T47D (cell line): Measurements from ENCODE around the gene UNC13C.

ENCODE experiments used
- DNase-seq, 2 experiments: peaks; one replicate each; pipeline versions ENCODE4 v3.0.0 to v3.0.0-alpha.2; 2011 to 2012; ENCODE audit warnings: low read depth in 1 of 2, low spot score in 1 of 2
- JUND ChIP-seq: IDR thresholded peaks from 2 replicates; pipeline ENCODE4 v1.6.1; 2012; ENCODE audit warnings: low read depth
- in situ Hi-C: cut with HindIII; loops from 2 replicates; pipeline ENCODE4 v1.10.0; 2016; ENCODE audit warnings: low sequenced_read_pairs, low pct_unique_long_range_greater_than_20kb

Gene UNC13C

DNA sequence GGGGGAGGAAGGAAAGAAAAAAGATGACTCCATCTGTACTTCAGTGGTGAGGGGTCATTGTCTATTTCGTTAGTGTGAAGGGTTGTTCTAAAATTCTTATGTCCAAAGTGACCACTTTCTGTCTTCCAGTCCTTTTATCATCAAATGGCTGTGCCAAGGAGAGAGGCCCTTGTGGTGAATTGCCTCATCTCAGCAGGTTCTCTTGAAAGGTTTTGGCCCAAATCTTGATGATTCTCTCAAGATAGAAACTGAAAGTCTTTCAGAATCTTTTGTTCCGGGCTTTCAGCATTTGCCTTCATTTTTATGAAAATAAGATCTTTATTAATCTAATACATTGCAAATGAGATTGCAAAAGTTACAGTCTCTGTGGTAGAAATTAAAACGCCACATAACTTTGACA lies 642.7 kb downstream of the UNC13C start:
- DNase-seq = no peak
- no peak for TF ChIP-seq JUND
- in situ Hi-C loops = no loop called here

DNA sequence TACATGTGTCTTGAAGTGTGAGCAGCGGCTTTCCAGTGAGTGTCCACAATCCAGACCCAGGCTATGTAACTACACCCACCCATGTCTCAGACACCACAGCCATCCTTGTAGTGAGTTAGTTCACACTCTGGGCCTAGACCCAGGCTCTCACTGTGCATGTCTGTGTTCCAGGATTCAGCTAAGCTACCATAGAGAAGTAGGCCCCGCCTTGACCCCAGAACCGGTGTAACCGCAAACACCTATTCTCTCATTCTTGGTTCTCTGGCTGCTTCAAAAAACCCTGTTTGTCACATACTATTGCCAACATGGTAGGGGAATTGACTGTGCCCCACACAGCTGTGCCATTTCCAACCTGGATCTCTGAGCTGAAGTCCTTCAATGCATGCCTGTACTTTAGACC lies 657.9 kb downstream of the UNC13C start:
- TF ChIP-seq JUND = no peak
- in situ Hi-C loops = no loop called here
- no peak for DNase-seq

DNA sequence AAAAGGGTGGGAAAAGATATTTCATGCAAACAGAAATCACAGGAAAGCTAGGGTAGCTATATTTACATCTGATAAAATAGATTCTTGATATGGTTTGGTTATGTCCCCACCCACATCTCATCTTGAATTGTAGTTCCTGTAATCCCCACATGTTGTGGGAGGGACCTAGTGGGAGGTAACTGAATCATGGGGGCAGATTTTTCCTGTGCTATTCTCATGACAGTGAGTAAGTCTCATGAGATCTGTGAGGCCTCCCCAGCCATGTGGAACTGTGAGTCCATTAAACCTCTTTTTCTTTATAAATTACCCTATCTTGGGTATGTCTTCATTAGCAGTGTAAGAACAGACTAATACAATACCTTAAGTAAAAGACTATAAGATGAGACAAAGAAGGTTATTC lies 660.4 kb downstream of the UNC13C start:
- in situ Hi-C loops = no loop called here
- no peak for DNase-seq
- no peak for TF ChIP-seq JUND

DNA sequence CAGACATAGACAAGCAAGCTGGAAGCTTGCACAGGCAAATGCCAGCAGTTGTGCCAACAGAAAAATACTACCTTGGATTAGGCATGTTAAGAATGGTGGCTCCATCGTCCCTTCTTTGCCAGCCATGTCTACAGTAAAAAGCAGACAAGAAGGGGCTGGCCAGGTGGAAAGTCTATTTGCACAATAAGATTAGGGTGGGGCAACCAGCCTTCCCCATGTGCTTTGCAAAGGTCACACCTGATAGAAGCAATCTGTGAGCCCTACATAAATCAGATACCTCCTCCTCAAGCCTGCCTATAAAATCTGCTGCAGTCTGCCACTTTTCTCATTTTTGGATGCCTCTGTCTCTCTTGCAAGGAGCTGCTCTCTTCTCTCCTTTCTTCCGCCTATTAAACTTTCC lies 662.6 kb downstream of the UNC13C start:
- TF ChIP-seq JUND = no peak
- no peak for DNase-seq
- in situ Hi-C loops = no loop called here

DNA sequence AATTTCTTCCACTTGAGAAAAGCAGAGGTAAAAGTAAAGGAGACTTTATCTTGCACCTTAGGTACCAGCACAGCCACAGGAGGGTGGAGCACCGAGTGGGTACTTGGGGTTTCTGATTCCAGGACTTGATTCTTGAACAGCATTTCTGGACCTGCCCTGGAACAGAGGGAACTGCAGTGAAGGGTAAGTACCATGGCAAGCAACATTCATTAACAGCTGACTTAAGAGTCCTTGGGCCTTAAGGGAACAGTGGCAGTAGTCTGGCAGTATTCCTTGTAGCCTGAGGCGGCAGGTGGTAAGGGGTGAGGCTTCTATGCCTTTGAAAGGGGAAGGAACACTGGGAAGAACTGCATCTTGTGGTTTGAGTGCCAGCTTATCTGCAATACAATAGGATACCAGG lies 666.6 kb downstream of the UNC13C start:
- in situ Hi-C loops = no loop called here
- no peak for DNase-seq
- TF ChIP-seq JUND = no peak

DNA sequence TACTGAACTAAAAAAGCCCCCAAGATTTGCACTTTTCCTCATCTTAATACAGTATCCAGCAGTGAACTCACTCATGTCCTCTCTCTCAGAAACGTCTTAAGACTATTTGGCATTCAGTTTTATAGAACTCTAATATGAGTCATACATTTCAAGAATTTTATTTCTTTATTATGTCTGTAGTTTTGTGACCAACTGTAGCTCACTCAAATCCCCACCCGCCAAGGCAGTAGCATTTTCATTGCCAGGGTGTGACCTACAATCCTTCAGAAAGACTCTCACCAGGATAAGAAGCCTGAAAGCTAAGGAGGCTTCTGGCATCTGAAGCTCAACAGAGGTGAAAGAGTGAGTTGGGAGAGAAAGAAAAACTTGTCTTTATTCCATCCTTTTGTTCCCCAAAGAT lies 681.4 kb downstream of the UNC13C start:
- in situ Hi-C loops = no loop called here
- DNase-seq = no peak
- no peak for TF ChIP-seq JUND

DNA sequence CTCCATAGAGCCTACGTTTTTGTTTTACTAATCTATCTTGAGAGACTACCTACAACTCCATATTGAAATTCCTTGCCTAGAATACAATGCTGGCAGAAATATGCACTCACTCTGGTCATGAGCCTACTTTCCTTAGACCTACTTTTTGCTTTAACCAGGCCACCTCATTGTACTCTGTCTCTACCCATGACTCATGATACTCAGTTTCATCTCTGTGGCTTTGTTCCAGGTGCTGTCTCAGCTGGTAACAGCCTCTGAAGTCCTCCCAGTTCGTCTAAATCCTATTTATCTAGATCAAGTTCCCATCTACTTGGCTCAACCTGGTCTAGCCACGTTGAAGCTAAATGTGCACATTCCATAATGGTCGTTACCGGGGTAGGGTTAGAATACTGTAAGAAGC lies 682.1 kb downstream of the UNC13C start:
- no peak for DNase-seq

DNA sequence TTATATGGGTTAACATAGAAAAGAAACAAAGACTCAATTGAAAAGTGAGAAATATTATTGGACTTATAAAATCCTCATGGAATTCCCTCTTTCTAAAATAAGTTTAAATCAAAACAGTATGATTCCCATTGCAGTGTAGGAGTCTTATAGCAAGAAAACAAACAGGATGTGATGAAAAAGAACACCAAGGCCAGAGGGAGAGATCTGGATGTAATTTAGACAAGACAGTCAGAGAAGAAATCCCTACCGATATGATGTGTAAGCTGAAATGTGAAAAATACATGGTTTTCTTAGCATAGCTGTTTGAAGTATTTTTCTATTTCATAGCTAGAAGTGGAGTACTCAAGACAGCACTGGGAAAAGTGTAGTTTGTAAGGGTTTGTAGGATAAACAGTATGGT lies 697.0 kb downstream of the UNC13C start:
- no peak for DNase-seq
- TF ChIP-seq JUND = no peak
- in situ Hi-C loops = no loop called here

More for the DNA sequence above, 682.1 kb downstream of the UNC13C start:
- TF ChIP-seq JUND = no peak
- in situ Hi-C loops = no loop called here

DNA sequence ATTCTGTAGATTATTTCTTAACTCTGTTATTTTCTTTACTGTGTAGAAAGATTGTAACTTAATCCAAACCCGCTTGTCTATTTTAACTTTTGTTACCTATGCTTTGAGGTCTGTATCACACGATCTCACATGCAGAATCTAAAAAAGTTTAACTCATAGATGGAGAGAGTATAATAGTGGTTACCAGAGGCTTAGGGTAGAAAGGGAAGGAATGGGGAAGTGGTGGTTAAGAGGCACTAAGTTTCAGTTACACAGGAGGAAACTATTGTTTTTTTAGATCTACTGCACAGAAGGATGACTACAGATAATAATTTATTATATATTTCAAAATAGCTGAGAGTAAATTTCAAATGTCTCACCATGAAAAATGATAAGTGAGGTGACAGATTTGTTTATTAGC lies 703.3 kb downstream of the UNC13C start:
- TF ChIP-seq JUND = no peak
- in situ Hi-C loops = no loop called here
- DNase-seq = no peak
